HG03280 (cell line): ENCODE results near the gene TESPA1.
"Not testable (repeated sequence)": the region's sequence is repeated elsewhere in the genome, so short reads cannot be mapped to it uniquely, and the experiment has no call there.

Experiments
- ATAC-seq: cut with Tn5 transposase; IDR thresholded peaks from one replicate; pipeline ENCODE4 v1.9.1; 2021; ENCODE audit warnings: mild to moderate bottlenecking, moderate library complexity; ENCODE audit not compliant: unreplicated experiment

Gene TESPA1

GRCh38 chr12:54986773-54987172 lies 2.2 kb upstream of the TESPA1 start:
- not testable (repeated sequence) for ATAC-seq

- no peak for ATAC-seq
Measured at GRCh38 chr12:54983536-54984101, 943 bp downstream of the TESPA1 start.

- ATAC-seq: no peak
Measured at GRCh38 chr12:54981796-54982195, 2.8 kb downstream of the TESPA1 start.

GRCh38 chr12:54980341-54980740 lies 4.2 kb downstream of the TESPA1 start:
- no peak for ATAC-seq

GRCh38 chr12:54977857-54978256 lies 6.7 kb downstream of the TESPA1 start:
- ATAC-seq: no peak

GRCh38 chr12:54977155-54977554 lies 7.4 kb downstream of the TESPA1 start:
- no peak for ATAC-seq

- no peak for ATAC-seq
Measured at GRCh38 chr12:54975875-54976274, 8.7 kb downstream of the TESPA1 start.

GRCh38 chr12:54975272-54975671 lies 9.3 kb downstream of the TESPA1 start:
- no peak for ATAC-seq

GRCh38 chr12:54974279-54974678 lies 10.3 kb downstream of the TESPA1 start:
- no peak for ATAC-seq

- ATAC-seq: no peak
Measured at GRCh38 chr12:54973556-54973955, 11.0 kb downstream of the TESPA1 start.

GRCh38 chr12:54970741-54971140 lies 13.8 kb downstream of the TESPA1 start:
- ATAC-seq: no peak

GRCh38 chr12:54968181-54968730 lies 16.3 kb downstream of the TESPA1 start:
- no peak for ATAC-seq

- no peak for ATAC-seq
Measured at GRCh38 chr12:54967461-54967860, 17.1 kb downstream of the TESPA1 start.

GRCh38 chr12:54961190-54961589 lies 23.4 kb downstream of the TESPA1 start:
- no peak for ATAC-seq

GRCh38 chr12:54959291-54960018 lies 25.1 kb downstream of the TESPA1 start:
- peak; percentile 76 for ATAC-seq

GRCh38 chr12:54958048-54958658 lies 26.4 kb downstream of the TESPA1 start:
- no peak for ATAC-seq

GRCh38 chr12:54956818-54957641 lies 27.5 kb downstream of the TESPA1 start:
- no peak for ATAC-seq

- no peak for ATAC-seq
Measured at GRCh38 chr12:54956322-54956721, 28.2 kb downstream of the TESPA1 start.

GRCh38 chr12:54954801-54955200 lies 29.8 kb downstream of the TESPA1 start:
- ATAC-seq: no peak

GRCh38 chr12:54954228-54954627 lies 30.3 kb downstream of the TESPA1 start:
- ATAC-seq: no peak

- no peak for ATAC-seq
Measured at GRCh38 chr12:54950071-54950727, 34.4 kb downstream of the TESPA1 start.
